ENCODE measurements around the gene ZNF436. TPM values are rescaled to one million over a fixed set of nuclear protein-coding genes. Genes with fewer than 3 reads are reported as not detected.

The ZNF436 gene
- total and polyA plus RNA-seq, 9 of the 15 experiments (the other 6 are each of a cell fraction or from before 2014, with no cell fraction given): 2.1 to 11.3 (median 6.8) TPM

DNA sequence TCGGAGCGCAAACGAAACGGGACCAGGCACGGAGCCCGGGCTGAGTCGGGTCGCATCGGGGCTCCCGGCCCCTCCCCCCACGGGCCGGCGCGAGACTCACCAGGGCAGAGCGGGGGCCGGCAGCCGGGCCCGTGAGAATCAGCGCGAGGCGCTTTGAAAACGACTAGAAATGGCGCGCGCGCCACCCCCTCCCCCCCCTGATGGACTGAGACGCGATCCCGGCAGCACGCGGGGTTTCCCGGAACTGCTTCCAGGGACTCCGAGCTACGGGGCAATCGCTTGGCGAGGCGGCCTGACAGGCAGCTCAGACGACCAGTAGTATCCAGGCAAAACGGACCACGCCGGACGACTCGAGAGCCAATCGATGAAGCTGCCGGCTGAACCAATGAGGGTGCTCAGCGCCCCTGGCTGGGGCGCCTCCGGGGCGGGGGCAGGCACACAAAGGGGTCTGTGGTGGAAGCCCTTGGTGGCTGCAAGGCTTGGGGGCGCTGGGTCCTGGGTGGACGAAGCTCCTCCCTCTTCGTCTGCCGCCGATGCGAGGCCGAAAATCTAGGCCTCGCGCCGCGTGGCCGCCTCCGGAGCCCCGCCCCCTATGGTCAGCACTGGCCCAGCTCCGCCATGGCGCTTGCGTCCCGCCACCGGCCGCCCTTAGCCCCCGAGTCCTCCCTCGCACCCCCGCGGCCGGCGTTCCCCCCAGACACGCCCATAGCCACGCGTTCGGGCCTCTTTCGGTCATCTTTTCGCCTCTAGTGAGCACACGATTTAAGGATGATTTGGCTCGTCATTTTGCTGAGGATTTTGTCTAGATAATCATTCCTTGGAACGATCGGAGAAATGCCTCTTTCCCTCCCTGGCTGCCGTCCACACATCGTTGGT is 25.3 kb downstream of the ZNF436 start, which contains the start of gene HNRNPR (continued):
- TF ChIP-seq, protein P1, sequence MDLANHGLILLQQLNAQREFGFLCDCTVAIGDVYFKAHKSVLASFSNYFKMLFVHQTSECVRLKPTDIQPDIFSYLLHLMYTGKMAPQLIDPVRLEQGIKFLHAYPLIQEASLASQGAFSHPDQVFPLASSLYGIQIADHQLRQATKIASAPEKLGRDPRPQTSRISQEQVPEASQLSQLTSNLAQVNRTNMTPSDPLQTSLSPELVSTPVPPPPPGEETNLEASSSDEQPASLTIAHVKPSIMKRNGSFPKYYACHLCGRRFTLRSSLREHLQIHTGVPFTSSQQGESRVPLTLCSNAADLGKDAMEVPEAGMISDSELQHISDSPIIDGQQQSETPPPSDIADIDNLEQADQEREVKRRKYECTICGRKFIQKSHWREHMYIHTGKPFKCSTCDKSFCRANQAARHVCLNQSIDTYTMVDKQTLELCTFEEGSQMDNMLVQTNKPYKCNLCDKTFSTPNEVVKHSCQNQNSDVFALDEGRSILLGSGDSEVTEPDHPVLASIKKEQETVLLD (IDR thresholded peaks at IDR 0.05): no peak
- TF ChIP-seq SMAD3 (CRISPR knock-in tag; conservative IDR thresholded peaks at IDR 0.05): 0 out of 2 replicates have a peak, but pooled peaks have one; percentile 60
- TF ChIP-seq PHF21A (IDR thresholded peaks at IDR 0.05; ENCODE audit: borderline replicate concordance, low read depth): peak; percentile 90
- TF ChIP-seq OTX1 (CRISPR knock-in tag; IDR thresholded peaks at IDR 0.05): peak; percentile 61; the same call in 1 of the 2 replicates
- TF ChIP-seq POLR2B (IDR thresholded peaks at IDR 0.05; ENCODE audit: low read depth, partially characterized antibody): peak; percentile 88
- no peak for TF ChIP-seq ZC3H8 (IDR thresholded peaks at IDR 0.05)
- no peak for TF ChIP-seq SRSF7 (optimal IDR thresholded peaks at IDR 0.05; ENCODE audit: low read depth, low read length)
- TF ChIP-seq KLF10 (CRISPR knock-in tag; IDR thresholded peaks at IDR 0.05): no peak
- no peak for TF ChIP-seq BACH1 (tag; IDR thresholded peaks at IDR 0.05)
- TF ChIP-seq U2AF1 (optimal IDR thresholded peaks at IDR 0.05; ENCODE audit: low read depth, low read length): no peak
- peak; percentile 7; the same call in 1 of the 2 replicates for TF ChIP-seq TOE1 (IDR thresholded peaks at IDR 0.05; ENCODE audit: borderline replicate concordance)
- TF ChIP-seq TOE1 (CRISPR knock-in tag; IDR thresholded peaks at IDR 0.05; ENCODE audit: borderline replicate concordance, low read depth): peak; percentile 67; the same call in 1 of the 2 replicates
- TF ChIP-seq SOX6 (IDR thresholded peaks at IDR 0.05): peak; percentile 60
- TF ChIP-seq CCAR2 (IDR thresholded peaks at IDR 0.05; ENCODE audit: low read depth, low read length): no peak
- no peak for TF ChIP-seq TCF7L2 (IDR thresholded peaks at IDR 0.05; ENCODE audit: low read depth, low read length)
- peak; percentile 98 for TF ChIP-seq SMAD4 (CRISPR knock-in tag; conservative IDR thresholded peaks at IDR 0.05)
- no peak for TF ChIP-seq POLR3G (IDR thresholded peaks at IDR 0.05; ENCODE audit: extremely low read depth, insufficient read length, insufficient replicate concordance)
- TF ChIP-seq CTBP1 (IDR thresholded peaks at IDR 0.05; ENCODE audit: borderline replicate concordance): peak; percentile 96
- TF ChIP-seq FOXK1 (CRISPR knock-in tag; IDR thresholded peaks at IDR 0.05; ENCODE audit: borderline replicate concordance): peak; percentile 86; the same call in 1 of the 2 replicates
- no peak for TF ChIP-seq HOXB6 (CRISPR knock-in tag; IDR thresholded peaks at IDR 0.05; ENCODE audit: borderline replicate concordance)
- TF ChIP-seq MXD1 (CRISPR knock-in tag; IDR thresholded peaks at IDR 0.05; ENCODE audit: borderline replicate concordance, poor library complexity, severe bottlenecking): peak; percentile 26
- TF ChIP-seq MCM3 (IDR thresholded peaks at IDR 0.05): no peak
- TF ChIP-seq, protein P2, sequence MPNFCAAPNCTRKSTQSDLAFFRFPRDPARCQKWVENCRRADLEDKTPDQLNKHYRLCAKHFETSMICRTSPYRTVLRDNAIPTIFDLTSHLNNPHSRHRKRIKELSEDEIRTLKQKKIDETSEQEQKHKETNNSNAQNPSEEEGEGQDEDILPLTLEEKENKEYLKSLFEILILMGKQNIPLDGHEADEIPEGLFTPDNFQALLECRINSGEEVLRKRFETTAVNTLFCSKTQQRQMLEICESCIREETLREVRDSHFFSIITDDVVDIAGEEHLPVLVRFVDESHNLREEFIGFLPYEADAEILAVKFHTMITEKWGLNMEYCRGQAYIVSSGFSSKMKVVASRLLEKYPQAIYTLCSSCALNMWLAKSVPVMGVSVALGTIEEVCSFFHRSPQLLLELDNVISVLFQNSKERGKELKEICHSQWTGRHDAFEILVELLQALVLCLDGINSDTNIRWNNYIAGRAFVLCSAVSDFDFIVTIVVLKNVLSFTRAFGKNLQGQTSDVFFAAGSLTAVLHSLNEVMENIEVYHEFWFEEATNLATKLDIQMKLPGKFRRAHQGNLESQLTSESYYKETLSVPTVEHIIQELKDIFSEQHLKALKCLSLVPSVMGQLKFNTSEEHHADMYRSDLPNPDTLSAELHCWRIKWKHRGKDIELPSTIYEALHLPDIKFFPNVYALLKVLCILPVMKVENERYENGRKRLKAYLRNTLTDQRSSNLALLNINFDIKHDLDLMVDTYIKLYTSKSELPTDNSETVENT (CRISPR knock-in tag; IDR thresholded peaks at IDR 0.05): peak; percentile 67; the same call in 1 of the 2 replicates
- no peak for TF ChIP-seq ZNF347 (CRISPR knock-in tag; IDR thresholded peaks at IDR 0.05; ENCODE audit: low read depth)
